Gastroesophageal sphincter (tissue), 4 donors: ENCODE measurements around the gene TRIO. TPM values are rescaled to one million over a fixed set of nuclear protein-coding genes. Genes with fewer than 3 reads are reported as not detected.
A peak's percentile ranks its signal among the peaks of the same experiment; 100 is the strongest.

Source experiments
- ATAC-seq: fragments of 150-250 bp; one replicate; pipeline ENCODE4 v1.9.1; 2016; ENCODE audit warnings: mild to moderate bottlenecking, moderate library complexity
- H3K27ac ChIP-seq, 4 donors: fragments of 200-600 bp; sonication (generic) in 3 of 4; 1 replicate in 3 of 4; 2 replicates in 1 of 4; pipeline ENCODE4 v1.5.1; 2016 to 2019
- H3K27me3 ChIP-seq: fragments of 200-600 bp; sonication (generic); one replicate; pipeline ENCODE4 v1.5.1; 2019
- H3K36me3 ChIP-seq, 2 donors: fragments of 200-600 bp; sonication (generic); one replicate each; pipeline ENCODE4 v1.5.1; 2019; ENCODE audit warnings: control low read depth in 1 of 2
- H3K4me1 ChIP-seq, 3 donors: fragments of 200-600 bp; sonication (generic); 1 replicate in 2 of 3; 2 replicates in 1 of 3; pipeline ENCODE4 v1.5.1; 2016 to 2019; ENCODE audit warnings: control low read depth in 2 of 3
- H3K4me3 ChIP-seq, 2 donors: fragments of 200-600 bp; sonication (generic); one replicate each; pipeline ENCODE4 v1.5.1; 2019; ENCODE audit warnings: mild to moderate bottlenecking in 1 of 2, moderate library complexity in 1 of 2
- H3K9me3 ChIP-seq, 3 donors: fragments of 200-600 bp; sonication (generic); one replicate each; pipeline ENCODE4 v1.5.1; 2017 to 2019; ENCODE audit warnings: control low read depth in 2 of 3
- CTCF ChIP-seq, 4 experiments: fragments of 200-600 bp in 2 of 4; fragments of 450-650 bp in 2 of 4; sonication (generic) in 1 of 4; IDR thresholded peaks; one replicate each; pipeline ENCODE4 v1.5.1; 2017 to 2019; ENCODE audit warnings: antibody characterized with exemption in 4 of 4, mild to moderate bottlenecking in 2 of 4, moderate library complexity in 2 of 4
- EP300 ChIP-seq: sonication (generic); formaldehyde crosslinking; IDR thresholded peaks from one replicate; pipeline ENCODE4 v1.6.1; 2017; ENCODE audit warnings: antibody characterized with exemption, mild to moderate bottlenecking
- POLR2A ChIP-seq, 2 donors: fragments of 450-650 bp; IDR thresholded peaks; one replicate each; pipeline ENCODE4 v1.6.1; 2017; ENCODE audit warnings: antibody characterized with exemption in 2 of 2, mild to moderate bottlenecking in 2 of 2, moderate library complexity in 1 of 2
- POLR2AphosphoS5 ChIP-seq: sonication (generic); formaldehyde crosslinking; IDR thresholded peaks from one replicate; pipeline ENCODE4 v1.6.1; 2017; ENCODE audit warnings: antibody characterized with exemption
- WGBS, 2 donors: methylation state at CpG; one replicate each; pipeline ENCODE4 v1.1.5; 2018; ENCODE audit warnings: low coverage in 1 of 2; 5-methylcytosine and 5-hydroxymethylcytosine counted together
- total RNA-seq, 4 donors: library from RNA; depleted of rRNA; stranded (reverse); fragments of >200 nt; gene quantifications; one replicate each; pipeline ENCODE4 v1.1.0, GENCODE V29; 2016

TRIO gene
- total RNA-seq, 4 donors from 2014 or later = 69.2 to 257 (median 172) TPM

GRCh38 chr5:14483504-14484157, 340.5 kb downstream of the TRIO start:
- Histone ChIP-seq H3K4me3 (no peak overlapping the region), H3K9me3 (no peaks in the 10 kb centered on the region), H3K4me1 (no peaks in the 10 kb centered on the region), H3K27me3 (no peaks in the 10 kb centered on the region), H3K36me3 (peaks cover 0 to 100% of the 10 kb centered on the region in 2 donors), H3K27ac (no peak overlapping the region)
- no peak for ATAC-seq
- TF ChIP-seq CTCF (IDR thresholded peaks at IDR 0.05) (no peak), POLR2AphosphoS5 (no peak), EP300 (no peak), POLR2A (IDR thresholded peaks at IDR 0.05) (no peak)
- WGBS, 2 donors = 85 to 97% methylated on average over 5 to 10 of the region's 16 CpGs

DNA sequence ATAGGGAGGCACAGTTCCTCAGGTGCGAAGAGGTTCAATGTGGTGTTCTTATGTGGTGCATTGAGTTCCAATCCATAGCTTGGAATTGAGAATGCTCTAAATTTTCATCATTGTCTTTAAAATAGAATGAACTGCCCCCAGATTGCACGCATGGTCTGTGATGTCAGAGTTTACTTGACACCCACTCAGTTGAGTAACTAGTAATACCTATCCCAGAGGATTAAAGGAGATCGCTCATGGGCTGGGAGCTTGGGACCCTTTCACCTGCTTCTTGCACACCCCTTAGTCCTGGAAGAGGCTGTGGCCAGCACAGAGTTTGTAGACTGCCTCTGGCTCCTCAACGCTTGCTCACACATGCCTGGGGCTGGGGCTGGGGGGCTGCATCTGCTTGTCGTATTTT, 343.3 kb downstream of the TRIO start:
- Histone ChIP-seq H3K36me3 (peaks cover 0 to 100% of the 10 kb centered on the region in 2 donors), H3K4me3 (no peak overlapping the region), H3K27me3 (no peaks in the 10 kb centered on the region), H3K4me1 (peaks cover 0 to 22% (median 3%) of the 10 kb centered on the region in 3 donors), H3K27ac (no peak overlapping the region), H3K9me3 (no peaks in the 10 kb centered on the region)
- no peak for ATAC-seq
- WGBS, 2 donors = 83 to 95% methylated on average over 1 to 4 of the region's 5 CpGs
- TF ChIP-seq POLR2AphosphoS5 = no peak
- no peak for TF ChIP-seq CTCF (IDR thresholded peaks at IDR 0.05)
- TF ChIP-seq EP300 = no peak
- no peak for TF ChIP-seq POLR2A (IDR thresholded peaks at IDR 0.05)

DNA sequence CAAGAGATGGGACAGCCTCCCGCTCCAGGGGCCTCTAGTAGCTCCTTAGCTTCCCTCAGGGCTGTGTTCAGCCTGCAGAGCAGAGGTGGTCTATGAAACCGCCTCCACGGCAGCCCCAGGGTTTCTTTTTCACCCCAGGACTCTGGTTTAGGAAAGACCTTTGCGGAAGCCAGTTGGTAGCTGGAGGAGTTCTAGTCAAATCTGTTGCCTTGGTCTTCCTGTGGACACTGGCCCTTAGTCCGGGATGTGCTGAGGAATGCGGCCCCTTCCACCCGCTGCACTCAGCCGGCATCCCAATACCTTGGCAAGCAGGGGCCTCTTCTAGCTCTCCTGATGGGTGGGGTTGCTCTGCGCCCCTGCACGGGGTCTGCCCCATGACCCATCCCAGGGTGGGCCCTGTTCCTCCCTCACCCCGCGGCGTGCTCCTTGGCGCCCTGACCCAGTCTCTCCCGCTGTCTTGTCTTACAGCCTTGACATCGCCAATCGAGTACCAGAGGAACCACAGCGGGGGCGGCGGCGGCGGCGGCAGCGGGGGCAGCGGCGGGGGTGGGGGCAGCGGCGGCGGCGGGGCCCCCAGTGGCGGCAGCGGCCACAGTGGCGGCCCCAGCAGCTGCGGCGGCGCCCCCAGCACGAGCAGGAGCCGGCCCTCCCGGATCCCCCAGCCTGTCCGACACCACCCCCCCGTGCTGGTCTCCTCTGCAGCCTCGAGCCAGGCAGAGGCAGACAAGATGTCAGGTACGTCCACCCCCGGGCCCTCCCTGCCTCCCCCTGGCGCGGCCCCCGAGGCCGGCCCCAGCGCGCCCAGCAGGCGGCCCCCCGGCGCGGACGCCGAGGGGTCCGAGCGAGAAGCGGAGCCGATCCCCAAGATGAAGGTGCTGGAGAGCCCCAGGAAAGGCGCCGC, 344.1 kb downstream of the TRIO start:
- no peaks in the 10 kb centered on the region for H3K9me3 ChIP-seq
- H3K4me3 ChIP-seq = no peak overlapping the region
- 85% methylated on average over 5 of the region's 62 CpGs; no CpG with 5 or more reads in 1 of the 2 donors for WGBS, 2 donors
- peaks cover 0 to 24% (median 3%) of the 10 kb centered on the region in 3 donors for H3K4me1 ChIP-seq
- no peak overlapping the region for H3K27ac ChIP-seq
- no peak for ATAC-seq
- TF ChIP-seq CTCF (IDR thresholded peaks at IDR 0.05) (no peak), POLR2A (IDR thresholded peaks at IDR 0.05) (no peak), POLR2AphosphoS5 (no peak), EP300 (no peak)
- H3K27me3 ChIP-seq = no peaks in the 10 kb centered on the region
- H3K36me3 ChIP-seq = peaks cover 0 to 100% of the 10 kb centered on the region in 2 donors

DNA sequence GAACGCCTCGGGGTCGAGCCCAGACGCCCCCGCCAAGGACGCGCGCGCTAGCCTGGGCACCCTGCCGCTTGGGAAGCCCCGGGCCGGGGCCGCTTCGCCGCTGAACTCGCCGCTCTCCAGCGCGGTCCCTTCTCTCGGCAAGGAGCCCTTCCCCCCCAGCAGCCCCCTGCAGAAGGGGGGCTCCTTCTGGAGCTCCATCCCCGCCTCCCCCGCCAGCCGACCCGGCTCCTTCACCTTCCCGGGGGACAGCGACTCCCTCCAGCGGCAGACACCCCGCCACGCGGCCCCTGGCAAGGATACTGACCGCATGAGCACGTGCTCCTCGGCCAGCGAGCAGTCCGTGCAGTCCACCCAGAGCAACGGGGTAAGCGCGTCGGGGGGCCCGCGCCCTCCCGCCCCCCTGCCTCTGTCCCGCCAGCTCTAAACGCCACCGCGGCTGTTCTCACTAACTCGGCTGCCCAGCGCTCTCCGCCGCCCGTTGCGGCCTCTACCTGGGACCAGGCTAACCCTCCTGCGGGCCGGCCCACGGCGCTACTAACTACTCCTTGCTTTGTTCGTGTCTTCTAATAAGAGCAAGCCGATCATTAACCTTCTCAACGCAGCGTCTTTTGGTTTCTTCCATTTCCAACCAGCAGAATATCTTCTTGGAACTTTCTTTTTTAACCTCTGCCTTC, 344.9 kb downstream of the TRIO start:
- Histone ChIP-seq H3K27me3 (no peaks in the 10 kb centered on the region), H3K27ac (no peak overlapping the region), H3K36me3 (peaks cover 0 to 100% of the 10 kb centered on the region in 2 donors), H3K4me1 (peaks cover 0 to 24% (median 3%) of the 10 kb centered on the region in 3 donors), H3K9me3 (no peaks in the 10 kb centered on the region), H3K4me3 (no peak overlapping the region)
- TF ChIP-seq POLR2A (IDR thresholded peaks at IDR 0.05) (no peak), POLR2AphosphoS5 (peak; percentile 9), CTCF (IDR thresholded peaks at IDR 0.05) (no peak), EP300 (no peak)
- ATAC-seq = no peak
- 87% methylated on average over 9 of the region's 60 CpGs; no CpG with 5 or more reads in 1 of the 2 donors for WGBS, 2 donors
